Heart left ventricle (tissue), 13 donors: ENCODE measurements around the gene CYP11A1.

ENCODE experiments used
- CTCF ChIP-seq, 12 donors: fragments of 200-600 bp; sonication (generic) in 4 of 12; IDR thresholded peaks; one replicate each; pipeline versions ENCODE4 v1.5.0 to v1.8.0; 2018 to 2022; ENCODE audit warnings: antibody characterized with exemption in 12 of 12, mild to moderate bottlenecking in 5 of 12
- POLR2A ChIP-seq, 2 donors: fragments of 450-650 bp; IDR thresholded peaks; one replicate each; pipeline ENCODE4 v1.6.1; 2017; ENCODE audit warnings: antibody characterized with exemption in 2 of 2, mild to moderate bottlenecking in 2 of 2, moderate library complexity in 2 of 2
- donor health status: ischemic (EF 13 %, LVEDD 7.1; RV severe dilation, severe dysfunction).
- donor health status: DM: no; HTN: yes; CAD: no.
- donor health status: DM: no; HTN: no; CAD: no.
- donor health status: ischemic (EF 25% LVEDD 6.9; RV normal size, moderate dysfunction).
- donor health status: ischemic (EF 25% LVEDD 5.7; RV mildly dilated, moderate dysfunction).
- donor health status: ischemic (EF 35%, LVEDD 5.7; RV mildly dilated, moderate dysfunction).
- donor health status: nonischemic (EF 11% LVEDD 7.7; RV severe dilation, severe dysfunction).
- donor health status: DM: yes; HTN: yes; CAD: no.
- donor health status: PGD.
- donor health status: ischemic (EF 29% LVEDD 5.4; RV normal size, mild dysfunction).
- donor health status: nonischemic (EF 23%, LVEDD 6.1; RV moderate dilation, normal function).

GRCh38 chr15:74343127-74343796 is 24.2 kb downstream of the CYP11A1 start:
- TF ChIP-seq CTCF (IDR thresholded peaks at IDR 0.05): no peak
- TF ChIP-seq POLR2A (IDR thresholded peaks at IDR 0.05): no peak
